ENCODE results near the gene TMEM54. TPM values are rescaled to one million over a fixed set of nuclear protein-coding genes. Genes with fewer than 3 reads are reported as not detected.

The TMEM54 gene
- total RNA-seq, 2 donors from 2014 or later, result 1.4 to 2.0 TPM

GRCh38 chr1:32848354-32849063 lies 52.7 kb downstream of the TMEM54 start:
- Mint-ChIP-seq H3K27me3 (ENCODE audit: low read depth) (no peaks in the 10 kb centered on the region), H3K27ac (no peak overlapping the region), H3K9me3 (no peaks in the 10 kb centered on the region), H3K36me3 (ENCODE audit: insufficient read depth in 2 of 2) (peaks cover 4 to 12% of the 10 kb centered on the region in 2 donors), H3K4me3 (no peak overlapping the region), H3K4me1 (ENCODE audit: low read depth) (peaks cover 11% of the 10 kb centered on the region)
- no peak for DNase-seq
- ATAC-seq (replicated peaks in 1 of 2), result no peak

Other genes with a start within 250 kb of the TMEM54 start
- gene SYNC, start 198.6 kb downstream of the TMEM54 start, total RNA-seq, result not detected
- gene YARS1, start 84.0 kb downstream of the TMEM54 start, total RNA-seq, result 100 to 1,000 TPM; 341 to 388 TPM
- 10 to 100 TPM; 45.5 to 52.9 TPM for gene S100PBP, start 83.7 kb downstream of the TMEM54 start, total RNA-seq
- not detected for gene FNDC5, start 30.5 kb downstream of the TMEM54 start, total RNA-seq
- under 1 TPM in 1 of 2 donors, not detected in 1; 0.36 TPM for gene HPCA, start 14.9 kb downstream of the TMEM54 start, total RNA-seq
- 100 to 1,000 TPM in 1 of 2 donors, 10 to 100 TPM in 1; 99.9 to 148 TPM for gene RNF19B, start 63.4 kb upstream of the TMEM54 start, total RNA-seq
- 100 to 1,000 TPM; 217 to 223 TPM for gene AK2, start 135.5 kb upstream of the TMEM54 start, total RNA-seq
- 1 to 10 TPM; 2.5 to 4.1 TPM for gene AZIN2, start 179.8 kb upstream of the TMEM54 start, total RNA-seq

All from activated T-cell treated with anti-CD3 and anti-CD28 coated beads, Interleukin-2, amount 50 U/mL, for 72 hours (primary cell).